Stromal cell of bone marrow (primary cell): ENCODE results near the gene ASPHD1.
A peak's percentile ranks its signal among the peaks of the same experiment; 100 is the strongest.

Experiments
- DNase-seq: peaks from one replicate; pipeline ENCODE4 v3.0.0-alpha.2; 2012; ENCODE audit warnings: low read depth

Gene ASPHD1

GRCh38 chr16:29943846-29944799 lies 43.8 kb downstream of the ASPHD1 start:
- peak; percentile 98 for DNase-seq

GRCh38 chr16:29947897-29948296 lies 47.6 kb downstream of the ASPHD1 start:
- no peak for DNase-seq

GRCh38 chr16:29950806-29951461 lies 50.6 kb downstream of the ASPHD1 start:
- no peak for DNase-seq

- DNase-seq, result no peak
These were observed 51.5 kb downstream of the ASPHD1 start for GRCh38 chr16:29951625-29952365.
